IMR-90 (cell line): ENCODE data around the gene ZDHHC14. TPM values are rescaled to one million over a fixed set of nuclear protein-coding genes. Genes with fewer than 3 reads are reported as not detected.

Experiments
- ATAC-seq: fragments of 200-7000 bp; cut with Tn5 transposase; 2 replicates; pipeline ENCODE4 v1.9.1; 2020; ENCODE audit warnings: low read depth, mild to moderate bottlenecking, moderate library complexity
- BruUV-seq: library from RNA; stranded (reverse); fragments of 400-500 nt; replicated peaks from 2 replicates; lab custom pipeline; 2021; lab: Mats Ljungman, UMichigan
- CTCF ChIA-PET: fragments of 300-600 bp; formaldehyde crosslinking; extraction: SDS; loops from one replicate; lab custom pipeline; 2021; ENCODE audit warnings: antibody characterized with exemption; lab: Yijun Ruan, JAX
- POLR2A ChIA-PET: fragments of 300-600 bp; sonication (Branson Sonifier 250); formaldehyde crosslinking; loops from one replicate; lab custom pipeline; 2022; ENCODE audit warnings: antibody characterized with exemption; ENCODE audit not compliant: unreplicated experiment; lab: Charles Lee
- DNase-seq: peaks from one replicate; pipeline ENCODE4 v3.0.0; 2013
- H2AFZ ChIP-seq: replicated peaks from 2 replicates; pipeline ENCODE3; 2013; ENCODE audit warnings: low read length, mild to moderate bottlenecking; ENCODE audit not compliant: poor library complexity
- H2AK5ac ChIP-seq: 2 replicates; pipeline ENCODE4 v1.6.1; 2013; ENCODE audit warnings: low read depth, low read length, inconsistent platforms
- H2AK9ac ChIP-seq: replicated peaks from 2 replicates; pipeline ENCODE3; 2013; ENCODE audit warnings: mild to moderate bottlenecking, low read depth, low read length, moderate library complexity; ENCODE audit not compliant: poor library complexity
- H2BK120ac ChIP-seq: 2 replicates; pipeline ENCODE4 v1.6.1; 2013; ENCODE audit warnings: low read depth, low read length, inconsistent platforms
- H2BK15ac ChIP-seq: 3 replicates; pipeline ENCODE4 v1.6.1; 2013; ENCODE audit warnings: low read depth, low read length, inconsistent platforms
- H2BK20ac ChIP-seq: 2 replicates; pipeline ENCODE4 v1.6.1; 2013; ENCODE audit warnings: low read depth, mild to moderate bottlenecking, inconsistent platforms, low read length, moderate library complexity
- H2BK5ac ChIP-seq: 2 replicates; pipeline ENCODE4 v1.6.1; 2013; ENCODE audit warnings: mild to moderate bottlenecking, low read depth, low read length, inconsistent platforms; ENCODE audit not compliant: poor library complexity, severe bottlenecking
- H3K14ac ChIP-seq: replicated peaks from 2 replicates; pipeline ENCODE4 v1.6.1; 2013; ENCODE audit warnings: low read depth, low read length, inconsistent platforms
- H3K18ac ChIP-seq: 2 replicates; pipeline ENCODE4 v1.6.1; 2013; ENCODE audit warnings: low read depth, low read length, control low read depth
- H3K23ac ChIP-seq: 2 replicates; pipeline ENCODE4 v1.6.1; 2013; ENCODE audit warnings: low read depth, low read length, inconsistent platforms
- H3K27ac ChIP-seq: 2 replicates; pipeline ENCODE4 v1.5.1; 2013; ENCODE audit warnings: mild to moderate bottlenecking, control low read depth, low read length; ENCODE audit not compliant: insufficient read depth
- H3K27me3 ChIP-seq: 2 replicates; pipeline ENCODE4 v1.6.1; 2013; ENCODE audit warnings: low read length; ENCODE audit not compliant: control insufficient read depth, insufficient read depth
- H3K36me3 ChIP-seq: 2 replicates; pipeline ENCODE4 v1.6.1; 2013; ENCODE audit warnings: low read length, mixed read lengths; ENCODE audit not compliant: control insufficient read depth, insufficient read depth
- H3K4ac ChIP-seq: 2 replicates; pipeline ENCODE4 v1.6.1; 2013; ENCODE audit warnings: low read depth, low read length, inconsistent platforms
- H3K4me1 ChIP-seq: 2 replicates; pipeline ENCODE4 v1.6.1; 2013; ENCODE audit warnings: low read length, mixed read lengths; ENCODE audit not compliant: control insufficient read depth, insufficient read depth
- H3K4me2 ChIP-seq: 2 replicates; pipeline ENCODE4 v1.6.1; 2013; ENCODE audit warnings: low read depth, mild to moderate bottlenecking, control low read depth, low read length, moderate library complexity
- H3K4me3 ChIP-seq: 2 replicates; pipeline ENCODE4 v1.5.1; 2013; ENCODE audit warnings: low read depth, mild to moderate bottlenecking, control low read depth, low read length, moderate library complexity; ENCODE audit not compliant: insufficient read depth
- H3K56ac ChIP-seq: 2 replicates; pipeline ENCODE4 v1.6.1; 2013; ENCODE audit warnings: low read length, inconsistent platforms; ENCODE audit not compliant: insufficient read depth; ENCODE audit errors: extremely low read depth
- H3K79me1 ChIP-seq, 2 experiments: 2 replicates each; pipeline ENCODE4 v1.6.1; 2013; ENCODE audit warnings: low read length in 2 of 2, inconsistent platforms in 1 of 2, low read depth in 1 of 2
- H3K9ac ChIP-seq: 2 replicates; pipeline ENCODE4 v1.6.1; 2013; ENCODE audit warnings: low read depth, low read length, control low read depth
- H3K9me1 ChIP-seq: 2 replicates; pipeline ENCODE4 v1.6.1; 2013; ENCODE audit warnings: low read length, inconsistent platforms; ENCODE audit not compliant: insufficient read depth
- H3K9me3 ChIP-seq: 2 replicates; pipeline ENCODE4 v1.6.1; 2013; ENCODE audit warnings: low read length; ENCODE audit not compliant: control insufficient read depth, insufficient read depth
- H4K20me1 ChIP-seq: 2 replicates; pipeline ENCODE4 v1.6.1; 2013; ENCODE audit warnings: low read length, inconsistent platforms; ENCODE audit not compliant: insufficient read depth
- H4K5ac ChIP-seq: 2 replicates; pipeline ENCODE4 v1.6.1; 2013; ENCODE audit warnings: mild to moderate bottlenecking, low read depth, low read length, control low read depth
- H4K8ac ChIP-seq, 2 experiments: 2 replicates each; pipeline ENCODE4 v1.6.1; 2013; ENCODE audit warnings: low read depth in 2 of 2, low read length in 2 of 2, control low read depth in 1 of 2, inconsistent platforms in 1 of 2
- H4K91ac ChIP-seq: 2 replicates; pipeline ENCODE4 v1.6.1; 2013; ENCODE audit warnings: low read depth, low read length, inconsistent platforms; ENCODE audit not compliant: insufficient read depth
- BHLHE40 ChIP-seq: fragments of 150-350 bp; IDR thresholded peaks from 2 replicates; pipeline ENCODE4 v1.6.1; 2016; ENCODE audit warnings: mild to moderate bottlenecking, low read depth, low read length
- CEBPB ChIP-seq: IDR thresholded peaks from 2 replicates; pipeline ENCODE4 v1.6.1; 2012; ENCODE audit warnings: low read depth, low read length, improper control_type of control experiment
- CHD1 ChIP-seq: IDR thresholded peaks from 2 replicates; pipeline ENCODE4 v1.6.1; 2012; ENCODE audit warnings: low read depth, low read length, improper control_type of control experiment
- ELK1 ChIP-seq: fragments of 150-350 bp; IDR thresholded peaks from 2 replicates; pipeline ENCODE4 v1.6.1; 2016; ENCODE audit warnings: low read depth, mild to moderate bottlenecking, low read length, moderate library complexity, borderline replicate concordance
- FOS ChIP-seq: fragments of 150-350 bp; IDR thresholded peaks from 2 replicates; pipeline ENCODE4 v1.6.1; 2016; ENCODE audit warnings: low read depth, low read length
- MAFK ChIP-seq: IDR thresholded peaks from 2 replicates; pipeline ENCODE4 v1.6.1; 2012; ENCODE audit warnings: low read depth, low read length, improper control_type of control experiment
- MAZ ChIP-seq: IDR thresholded peaks from 2 replicates; pipeline ENCODE4 v1.6.1; 2012; ENCODE audit warnings: low read depth, mild to moderate bottlenecking, low read length, improper control_type of control experiment, moderate library complexity, borderline replicate concordance
- MXI1 ChIP-seq: IDR thresholded peaks from 2 replicates; pipeline ENCODE4 v1.6.1; 2012; ENCODE audit warnings: low read depth, mild to moderate bottlenecking, low read length, moderate library complexity, borderline replicate concordance
- NFE2L2 ChIP-seq: fragments of 150-350 bp; IDR thresholded peaks from 2 replicates; pipeline ENCODE4 v1.6.1; 2016; ENCODE audit warnings: low read depth, mild to moderate bottlenecking, low read length
- POLR2A ChIP-seq: IDR thresholded peaks from 2 replicates; pipeline ENCODE4 v1.6.1; 2012; ENCODE audit warnings: mild to moderate bottlenecking, low read depth, low read length
- RAD21 ChIP-seq: IDR thresholded peaks from 2 replicates; pipeline ENCODE4 v1.6.1; 2012; ENCODE audit warnings: low read length, improper control_type of control experiment
- RCOR1 ChIP-seq: IDR thresholded peaks from 2 replicates; pipeline ENCODE4 v1.6.1; 2012; ENCODE audit warnings: mild to moderate bottlenecking, low read length, improper control_type of control experiment; ENCODE audit not compliant: insufficient replicate concordance
- RFX5 ChIP-seq: IDR thresholded peaks from 2 replicates; pipeline ENCODE4 v1.8.0; 2012; ENCODE audit warnings: low read depth, mild to moderate bottlenecking, low read length, moderate library complexity
- SMC3 ChIP-seq: fragments of 150-350 bp; IDR thresholded peaks from 2 replicates; pipeline ENCODE4 v1.6.1; 2016; ENCODE audit warnings: low read depth, mild to moderate bottlenecking, antibody characterized with exemption, low read length, moderate library complexity
- USF2 ChIP-seq: fragments of 150-350 bp; IDR thresholded peaks from 2 replicates; pipeline ENCODE4 v1.6.1; 2017; ENCODE audit warnings: mild to moderate bottlenecking, antibody characterized with exemption, low read length, low read depth
- WGBS, 2 experiments: methylation state at CpG; one replicate each; pipeline versions ENCODE4 v1.1.5 to v1.1.7; 2013; ENCODE audit warnings: missing lambda C conversion rate in 2 of 2; ENCODE audit not compliant: insufficient read length in 1 of 2; ENCODE audit errors: extremely low coverage in 2 of 2; 5-methylcytosine and 5-hydroxymethylcytosine counted together
- dilution Hi-C: fragments of 300-500 bp; cut with HindIII; formaldehyde crosslinking; loops from one replicate; pipeline ENCODE4 v1.14.3; 2018; ENCODE audit warnings: low sequenced_read_pairs; ENCODE audit not compliant: unreplicated experiment
- in situ Hi-C: fragments of 300-500 bp; cut with MboI; formaldehyde crosslinking; loops from 3 replicates; pipeline ENCODE4 v1.14.3; 2019; ENCODE audit warnings: low sequenced_read_pairs, inconsistent platforms, mixed read lengths
- intact Hi-C: fragments of 100-400 bp; cut with micrococcal nuclease; formaldehyde crosslinking; loops from 2 replicates; pipeline ENCODE4 v1.10.0; 2022
- polyA plus RNA-seq, 3 experiments: library from polyadenylated mRNA; depleted of rRNA; stranded (reverse); fragments of >200 nt; gene quantifications; 2 replicates each; pipeline ENCODE4 v1.2.3, GENCODE V29; 2012; ENCODE audit warnings: low replicate concordance in 1 of 3
- total RNA-seq: library from RNA; depleted of rRNA; stranded (reverse); fragments of >200 nt; gene quantifications from 2 replicates; pipeline ENCODE4 v1.2.3, GENCODE V29; 2012
- TF ChIP-seq, protein P1 (sequence below): conservative IDR thresholded peaks from 2 replicates; pipeline ENCODE4 v1.5.1; 2012; ENCODE audit warnings: mild to moderate bottlenecking, low read depth, low read length, improper control_type of control experiment

Gene ZDHHC14
- total and polyA plus RNA-seq, 2 of the 4 experiments (the other 2 are of a cell fraction), result 0.90 to 2.0 TPM

DNA sequence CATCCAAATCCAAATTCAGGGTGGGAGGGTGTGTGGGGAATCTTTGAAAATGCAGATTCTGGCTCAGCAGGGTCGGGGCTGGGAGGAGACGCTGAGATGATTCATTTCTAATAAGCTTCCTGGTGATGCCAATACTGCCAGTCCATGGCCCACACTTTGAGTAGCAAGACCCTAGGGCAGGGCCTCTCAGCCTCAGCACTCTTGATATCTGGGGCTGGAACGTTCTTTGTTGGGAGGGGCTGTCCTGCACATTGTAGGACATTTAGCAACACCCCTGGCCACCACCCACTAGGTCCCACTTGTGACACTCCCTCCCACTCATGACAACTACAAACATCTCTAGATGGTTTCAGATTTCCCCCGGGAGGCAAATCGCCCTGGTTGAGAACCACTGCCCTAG, 191.0 kb downstream of the ZDHHC14 start:
- no peak overlapping the region for H4K91ac ChIP-seq
- H4K5ac ChIP-seq, result no peak overlapping the region
- H3K27me3 ChIP-seq, result no peaks in the 10 kb centered on the region
- H3K4me2 ChIP-seq, result no peak overlapping the region
- no CpG with 5 or more reads among the region's 5 CpGs for WGBS, 2 experiments
- CTCF ChIA-PET, result no interaction called here
- intact Hi-C loops, result no loop called here
- dilution Hi-C loops, result no loop called here
- no peak overlapping the region for H3K9ac ChIP-seq
- ATAC-seq, result no peak
- in situ Hi-C loops, result no loop called here
- no peak overlapping the region for H2AK5ac ChIP-seq
- H3K56ac ChIP-seq, result no peak overlapping the region
- H2AK9ac ChIP-seq, result no peak overlapping the region
- H3K14ac ChIP-seq, result no peak overlapping the region
- no peak overlapping the region for H3K4ac ChIP-seq
- no peak overlapping the region for H2BK120ac ChIP-seq
- TF ChIP-seq MXI1 (no peak), SMC3 (no peak), FOS (no peak), RAD21 (no peak), CHD1 (no peak), USF2 (no peak), BHLHE40 (no peak), CEBPB (no peak), POLR2A (no peak), ELK1 (no peak), RFX5 (no peak), MAFK (no peak), NFE2L2 (no peak), MAZ (no peak), RCOR1 (no peak)
- TF ChIP-seq, protein P1, sequence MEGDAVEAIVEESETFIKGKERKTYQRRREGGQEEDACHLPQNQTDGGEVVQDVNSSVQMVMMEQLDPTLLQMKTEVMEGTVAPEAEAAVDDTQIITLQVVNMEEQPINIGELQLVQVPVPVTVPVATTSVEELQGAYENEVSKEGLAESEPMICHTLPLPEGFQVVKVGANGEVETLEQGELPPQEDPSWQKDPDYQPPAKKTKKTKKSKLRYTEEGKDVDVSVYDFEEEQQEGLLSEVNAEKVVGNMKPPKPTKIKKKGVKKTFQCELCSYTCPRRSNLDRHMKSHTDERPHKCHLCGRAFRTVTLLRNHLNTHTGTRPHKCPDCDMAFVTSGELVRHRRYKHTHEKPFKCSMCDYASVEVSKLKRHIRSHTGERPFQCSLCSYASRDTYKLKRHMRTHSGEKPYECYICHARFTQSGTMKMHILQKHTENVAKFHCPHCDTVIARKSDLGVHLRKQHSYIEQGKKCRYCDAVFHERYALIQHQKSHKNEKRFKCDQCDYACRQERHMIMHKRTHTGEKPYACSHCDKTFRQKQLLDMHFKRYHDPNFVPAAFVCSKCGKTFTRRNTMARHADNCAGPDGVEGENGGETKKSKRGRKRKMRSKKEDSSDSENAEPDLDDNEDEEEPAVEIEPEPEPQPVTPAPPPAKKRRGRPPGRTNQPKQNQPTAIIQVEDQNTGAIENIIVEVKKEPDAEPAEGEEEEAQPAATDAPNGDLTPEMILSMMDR, result no peak
- no peak overlapping the region for H2BK15ac ChIP-seq
- H3K4me3 ChIP-seq, result no peak overlapping the region
- no peaks in the 10 kb centered on the region for H3K79me1 ChIP-seq
- no peak overlapping the region for H3K23ac ChIP-seq
- no peak overlapping the region for H2BK20ac ChIP-seq
- BruUV-seq, result no TSS peak
- no peak overlapping the region for H2BK5ac ChIP-seq
- DNase-seq, result no peak
- H4K8ac ChIP-seq, result no peak overlapping the region
- no peaks in the 10 kb centered on the region for H3K36me3 ChIP-seq
- no peaks in the 10 kb centered on the region for H3K9me3 ChIP-seq
- POLR2A ChIA-PET, result no interaction called here
- H2AFZ ChIP-seq, result no peak overlapping the region
- no peaks in the 10 kb centered on the region for H4K20me1 ChIP-seq
- H3K18ac ChIP-seq, result no peak overlapping the region
- 0 out of 2 replicates have a peak, but pooled peaks cover 2% of the 10 kb centered on the region for H3K9me1 ChIP-seq
- H3K4me1 ChIP-seq, result no peaks in the 10 kb centered on the region
- H3K27ac ChIP-seq, result no peak overlapping the region
